OCI-LY1 (cell line): ENCODE measurements around the gene GBP5.
"Not testable (repeated sequence)": the region's sequence is repeated elsewhere in the genome, so short reads cannot be mapped to it uniquely, and the experiment has no call there.

Experiments
- H2AFZ ChIP-seq: fragments of 200-600 bp; sonication (generic), shearing (Covaris generic); 2 replicates; pipeline ENCODE4 v1.6.0; 2014; ENCODE audit warnings: antibody characterized with exemption, mild to moderate bottlenecking, low read length
- H3F3A ChIP-seq: fragments of 200-600 bp; sonication (generic), shearing (Covaris generic); 2 replicates; pipeline ENCODE4 v1.6.0; 2014; ENCODE audit warnings: mild to moderate bottlenecking, antibody characterized with exemption, low read length, moderate library complexity; ENCODE audit not compliant: insufficient read depth
- H3K27ac ChIP-seq: fragments of 200-600 bp; sonication (generic); 2 replicates; pipeline ENCODE4 v1.5.1; 2014; ENCODE audit warnings: low read length, mixed run types, mild to moderate bottlenecking, low read depth; ENCODE audit not compliant: poor library complexity, severe bottlenecking
- H3K27me3 ChIP-seq: fragments of 200-600 bp; sonication (generic); 2 replicates; pipeline ENCODE4 v1.6.0; 2014; ENCODE audit warnings: antibody characterized with exemption, mild to moderate bottlenecking, low read length, moderate library complexity; ENCODE audit not compliant: insufficient read depth
- H3K36me3 ChIP-seq: fragments of 200-600 bp; sonication (generic); 2 replicates; pipeline ENCODE4 v1.6.1; 2014; ENCODE audit warnings: mild to moderate bottlenecking, antibody characterized with exemption, low read length, moderate library complexity, mixed read lengths; ENCODE audit not compliant: insufficient read depth
- H3K4me1 ChIP-seq: fragments of 200-600 bp; sonication (generic); 2 replicates; pipeline ENCODE4 v1.5.1; 2014; ENCODE audit warnings: mild to moderate bottlenecking, low read length, moderate library complexity; ENCODE audit not compliant: insufficient read depth, severe bottlenecking
- H3K4me2 ChIP-seq: fragments of 200-600 bp; sonication (generic), shearing (Covaris generic); 2 replicates; pipeline ENCODE4 v1.6.1; 2014; ENCODE audit warnings: low read length
- H3K4me3 ChIP-seq: fragments of 200-600 bp; sonication (generic); 2 replicates; pipeline ENCODE4 v1.5.1; 2014; ENCODE audit warnings: low read length, low read depth, mild to moderate bottlenecking, mixed read lengths; ENCODE audit not compliant: poor library complexity, severe bottlenecking
- H3K79me2 ChIP-seq: fragments of 200-600 bp; shearing (Covaris generic); 2 replicates; pipeline ENCODE4 v1.6.1; 2016; ENCODE audit warnings: mixed run types, low read length, mixed read lengths; ENCODE audit not compliant: insufficient read depth
- H3K9ac ChIP-seq: fragments of 200-600 bp; sonication (generic), shearing (Covaris generic); 2 replicates; pipeline ENCODE4 v1.6.1; 2014; ENCODE audit warnings: mild to moderate bottlenecking, low read length, mixed read lengths
- H3K9me2 ChIP-seq: fragments of 200-600 bp; sonication (generic), shearing (Covaris generic); 2 replicates; pipeline ENCODE4 v1.6.1; 2014; ENCODE audit warnings: low read depth, mild to moderate bottlenecking, low read length, mixed read lengths
- H3K9me3 ChIP-seq: fragments of 200-600 bp; shearing (Covaris generic); 2 replicates; pipeline ENCODE4 v1.6.1; 2014; ENCODE audit warnings: low read length, mixed read lengths
- H4K20me1 ChIP-seq: fragments of 200-600 bp; sonication (generic), shearing (Covaris generic); 2 replicates; pipeline ENCODE4 v1.6.0; 2016; ENCODE audit warnings: mild to moderate bottlenecking, low read length; ENCODE audit not compliant: insufficient read depth
- EZH2 ChIP-seq: fragments of 200-600 bp; sonication (generic), shearing (Covaris generic); IDR thresholded peaks from 2 replicates; pipeline ENCODE4 v1.8.0; 2017; ENCODE audit warnings: borderline replicate concordance, mixed run types, mild to moderate bottlenecking, antibody characterized with exemption, low read length, moderate library complexity, mixed read lengths
- TF ChIP-seq, protein P1 (sequence below): fragments of 200-600 bp; sonication (generic), shearing (Covaris generic); IDR thresholded peaks from 2 replicates; pipeline ENCODE4 v1.5.1; 2017; ENCODE audit warnings: mild to moderate bottlenecking, antibody characterized with exemption, low read length, moderate library complexity, mixed read lengths

GBP5 gene

DNA sequence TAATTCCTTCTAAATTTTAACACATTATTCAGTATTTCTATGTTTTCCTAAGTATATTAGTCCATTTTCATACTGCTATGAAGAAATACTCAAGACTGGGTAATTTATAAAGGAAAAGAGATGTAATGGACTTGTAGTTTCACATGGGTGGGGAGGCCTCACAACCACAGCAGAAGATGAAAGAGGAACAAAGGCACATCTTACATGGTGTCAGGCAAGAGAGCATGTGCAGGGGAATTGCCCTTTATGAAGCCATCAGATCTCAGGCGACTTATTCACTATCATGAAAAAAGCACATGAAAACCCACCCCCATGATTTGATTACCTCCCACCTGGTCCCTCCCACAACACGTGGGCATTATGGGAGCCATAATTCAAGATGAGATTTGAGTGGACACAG, 15.6 kb downstream of the GBP5 start:
- no peaks in the 10 kb centered on the region for H3K4me1 ChIP-seq
- no peak for TF ChIP-seq EZH2
- TF ChIP-seq, protein P1, sequence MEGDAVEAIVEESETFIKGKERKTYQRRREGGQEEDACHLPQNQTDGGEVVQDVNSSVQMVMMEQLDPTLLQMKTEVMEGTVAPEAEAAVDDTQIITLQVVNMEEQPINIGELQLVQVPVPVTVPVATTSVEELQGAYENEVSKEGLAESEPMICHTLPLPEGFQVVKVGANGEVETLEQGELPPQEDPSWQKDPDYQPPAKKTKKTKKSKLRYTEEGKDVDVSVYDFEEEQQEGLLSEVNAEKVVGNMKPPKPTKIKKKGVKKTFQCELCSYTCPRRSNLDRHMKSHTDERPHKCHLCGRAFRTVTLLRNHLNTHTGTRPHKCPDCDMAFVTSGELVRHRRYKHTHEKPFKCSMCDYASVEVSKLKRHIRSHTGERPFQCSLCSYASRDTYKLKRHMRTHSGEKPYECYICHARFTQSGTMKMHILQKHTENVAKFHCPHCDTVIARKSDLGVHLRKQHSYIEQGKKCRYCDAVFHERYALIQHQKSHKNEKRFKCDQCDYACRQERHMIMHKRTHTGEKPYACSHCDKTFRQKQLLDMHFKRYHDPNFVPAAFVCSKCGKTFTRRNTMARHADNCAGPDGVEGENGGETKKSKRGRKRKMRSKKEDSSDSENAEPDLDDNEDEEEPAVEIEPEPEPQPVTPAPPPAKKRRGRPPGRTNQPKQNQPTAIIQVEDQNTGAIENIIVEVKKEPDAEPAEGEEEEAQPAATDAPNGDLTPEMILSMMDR = no peak
- no peaks in the 10 kb centered on the region for H3K9me2 ChIP-seq
- H3K4me3 ChIP-seq = no peak overlapping the region
- H3K9ac ChIP-seq = no peak overlapping the region
- H3K27ac ChIP-seq = no peak overlapping the region
- H3K79me2 ChIP-seq = no peaks in the 10 kb centered on the region
- H3F3A ChIP-seq = no peaks in the 10 kb centered on the region
- H2AFZ ChIP-seq = no peak overlapping the region
- no peaks in the 10 kb centered on the region for H3K36me3 ChIP-seq
- H3K27me3 ChIP-seq = no peaks in the 10 kb centered on the region
- H3K4me2 ChIP-seq = no peak overlapping the region
- no peaks in the 10 kb centered on the region for H3K9me3 ChIP-seq
- H4K20me1 ChIP-seq = no peaks in the 10 kb centered on the region

DNA sequence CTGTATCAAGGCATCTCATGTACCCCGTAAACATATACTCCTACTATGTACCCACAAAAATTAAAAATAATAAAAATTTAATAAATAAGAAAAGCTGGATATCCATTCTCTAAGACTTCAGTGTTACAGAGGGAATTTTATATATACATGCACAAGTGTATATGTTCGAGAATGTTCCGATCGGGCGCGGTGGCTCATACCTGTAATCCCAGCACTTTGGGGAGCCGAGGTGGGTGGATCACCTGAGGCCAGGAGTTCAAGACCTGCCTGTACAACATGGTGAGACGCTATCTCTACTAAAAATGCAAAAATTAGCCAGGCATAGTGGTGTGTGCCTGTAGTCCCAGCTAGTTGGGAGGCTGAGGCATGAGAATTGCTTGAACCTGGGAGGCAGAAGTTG, 17.1 kb downstream of the GBP5 start:
- not testable (repeated sequence) for H3K4me2 ChIP-seq, H3K9me2 ChIP-seq, H3K4me3 ChIP-seq, H3K27me3 ChIP-seq, H2AFZ ChIP-seq, H3F3A ChIP-seq, H3K27ac ChIP-seq, H3K9me3 ChIP-seq, H3K9ac ChIP-seq, H3K4me1 ChIP-seq, H3K79me2 ChIP-seq, H4K20me1 ChIP-seq, H3K36me3 ChIP-seq

DNA sequence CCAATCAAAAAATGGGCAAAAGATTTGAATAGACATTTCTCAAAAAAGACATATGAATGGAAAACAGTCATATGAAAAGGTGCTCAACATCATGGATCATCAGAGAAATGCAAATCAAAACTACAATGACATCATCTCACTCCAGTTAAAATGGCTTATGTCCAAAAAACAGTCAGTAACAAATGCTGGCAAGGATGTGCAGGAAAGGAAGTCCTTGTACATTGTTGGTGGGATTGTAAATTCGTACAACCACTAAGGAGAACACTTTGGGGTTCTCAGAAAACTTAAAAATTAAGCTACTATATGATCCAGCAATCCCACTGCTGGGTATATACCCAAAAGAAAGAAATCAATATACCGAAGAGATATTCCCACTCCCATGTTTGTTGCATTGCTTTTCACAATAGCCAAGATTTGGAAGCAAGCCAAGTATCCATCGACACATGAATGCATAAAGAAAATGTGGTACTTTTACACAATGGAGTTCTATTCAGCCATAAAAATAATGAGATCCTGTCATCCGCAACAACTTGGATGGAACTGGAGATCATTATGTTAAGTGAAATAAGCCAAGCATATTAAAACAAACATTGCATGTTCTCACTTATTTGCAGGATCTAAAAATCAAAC, 17.9 kb downstream of the GBP5 start:
- Histone ChIP-seq H3F3A (no peaks in the 10 kb centered on the region), H3K27me3 (no peaks in the 10 kb centered on the region), H3K4me1 (no peaks in the 10 kb centered on the region), H3K4me2 (no peak overlapping the region), H2AFZ (no peak overlapping the region), H3K9ac (no peak overlapping the region), H3K4me3 (no peak overlapping the region), H3K79me2 (no peaks in the 10 kb centered on the region), H3K9me3 (no peaks in the 10 kb centered on the region), H4K20me1 (no peaks in the 10 kb centered on the region), H3K36me3 (no peaks in the 10 kb centered on the region), H3K27ac (no peak overlapping the region), H3K9me2 (no peaks in the 10 kb centered on the region)
- TF ChIP-seq EZH2 = no peak
- TF ChIP-seq, protein P1 = no peak

DNA sequence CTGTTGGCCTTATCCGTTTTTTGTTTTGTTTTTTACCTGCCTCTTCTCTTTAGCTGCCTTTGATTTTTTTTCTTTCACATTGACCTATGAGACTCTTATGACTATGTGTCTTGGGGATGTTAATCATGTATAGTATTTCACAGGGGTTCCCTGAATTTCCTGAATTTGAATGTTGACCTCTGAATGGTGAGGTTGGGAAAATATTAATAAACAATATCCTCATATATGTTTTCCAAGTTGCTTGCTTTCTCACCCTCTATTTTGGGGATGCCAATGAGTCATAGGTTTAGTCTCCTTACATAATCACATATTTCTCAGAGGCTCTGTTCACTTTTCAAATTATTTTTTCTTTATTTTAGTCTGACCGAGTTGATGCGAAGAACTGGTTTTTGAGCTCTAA, 29.6 kb downstream of the GBP5 start:
- H3K4me2 ChIP-seq = no peak overlapping the region
- no peak overlapping the region for H3K27ac ChIP-seq
- H3K36me3 ChIP-seq = no peaks in the 10 kb centered on the region
- H3K27me3 ChIP-seq = no peaks in the 10 kb centered on the region
- no peak overlapping the region for H3K4me3 ChIP-seq
- H2AFZ ChIP-seq = no peak overlapping the region
- H3K79me2 ChIP-seq = no peaks in the 10 kb centered on the region
- H3K9me2 ChIP-seq = no peaks in the 10 kb centered on the region
- no peaks in the 10 kb centered on the region for H3F3A ChIP-seq
- H4K20me1 ChIP-seq = no peaks in the 10 kb centered on the region
- H3K4me1 ChIP-seq = no peaks in the 10 kb centered on the region
- H3K9me3 ChIP-seq = no peaks in the 10 kb centered on the region
- TF ChIP-seq EZH2 = no peak
- TF ChIP-seq, protein P1 = no peak
- H3K9ac ChIP-seq = no peak overlapping the region
